Natural killer cell (primary cell): ENCODE measurements around the gene WNT3A. TPM values are rescaled to one million over a fixed set of nuclear protein-coding genes. Genes with fewer than 3 reads are reported as not detected.

Experiments
- ATAC-seq, 3 donors: fragments of 150-1000 bp in 2 of 3; fragments of 200-7000 bp in 1 of 3; cut with Tn5 transposase; 1 replicate in 1 of 3; 2 replicates in 2 of 3; pipeline ENCODE4 v1.10.0; 2021; ENCODE audit warnings: mild to moderate bottlenecking in 2 of 3, moderate library complexity in 2 of 3
- DNase-seq, 2 donors: peaks; one replicate each; pipeline versions ENCODE4 v3.0.0 to v3.0.0-alpha.2; 2013 to 2021; ENCODE audit warnings: mixed read lengths in 1 of 2
- H3K27ac ChIP-seq: one replicate; pipeline ENCODE4 v1.5.1; 2013; ENCODE audit warnings: mild to moderate bottlenecking, low read length
- H3K27me3 ChIP-seq: one replicate; pipeline ENCODE4 v1.6.1; 2013; ENCODE audit warnings: low read length; ENCODE audit not compliant: control insufficient read depth, insufficient read depth
- H3K36me3 ChIP-seq: one replicate; pipeline ENCODE4 v1.6.1; 2013; ENCODE audit warnings: low read length; ENCODE audit not compliant: control insufficient read depth, insufficient read depth
- H3K4me1 ChIP-seq: one replicate; pipeline ENCODE4 v1.6.1; 2013; ENCODE audit warnings: low read length; ENCODE audit not compliant: control insufficient read depth, insufficient read depth
- H3K4me3 ChIP-seq: one replicate; pipeline ENCODE4 v1.5.1; 2013; ENCODE audit warnings: low read length
- H3K9me3 ChIP-seq: one replicate; pipeline ENCODE4 v1.6.1; 2013; ENCODE audit warnings: low read length; ENCODE audit not compliant: control insufficient read depth, insufficient read depth
- H3K27ac Mint-ChIP-seq, 2 donors: one replicate each; pipeline ENCODE4 v1.8.0; 2022; ENCODE audit warnings: mild to moderate bottlenecking in 2 of 2, mixed read lengths in 2 of 2, moderate library complexity in 1 of 2
- H3K27me3 Mint-ChIP-seq, 2 donors: one replicate each; pipeline ENCODE4 v1.8.0; 2022; ENCODE audit warnings: low read depth in 2 of 2, mixed read lengths in 2 of 2
- H3K36me3 Mint-ChIP-seq: one replicate; pipeline ENCODE4 v1.8.0; 2022; ENCODE audit warnings: mixed read lengths
- H3K4me1 Mint-ChIP-seq, 2 donors: one replicate each; pipeline ENCODE4 v1.8.0; 2022; ENCODE audit warnings: mixed read lengths in 2 of 2
- H3K4me3 Mint-ChIP-seq: one replicate; pipeline ENCODE4 v1.8.0; 2022; ENCODE audit warnings: mild to moderate bottlenecking, moderate library complexity, mixed read lengths
- H3K9me3 Mint-ChIP-seq, 2 donors: one replicate each; pipeline ENCODE4 v1.8.0; 2022; ENCODE audit warnings: mixed read lengths in 2 of 2
- WGBS: methylation state at CpG from one replicate; pipeline ENCODE4 v1.1.7; 2013; ENCODE audit warnings: missing lambda C conversion rate; ENCODE audit not compliant: insufficient coverage; 5-methylcytosine and 5-hydroxymethylcytosine counted together
- intact Hi-C: fragments of 100-400 bp; cut with micrococcal nuclease; formaldehyde crosslinking; loops from one replicate; pipeline ENCODE4 v1.14.2; 2022
- total RNA-seq, 4 donors: library from RNA; stranded (reverse); fragments of 120-200 nt in 1 of 4; gene quantifications; one replicate each; pipeline versions ENCODE4 v1.2.3 to v1.2.4, GENCODE V29; 2013 to 2022
- TF ChIP-seq, protein P1 (sequence below): fragments of 200-600 bp; IDR thresholded peaks from one replicate; pipeline ENCODE4 v1.8.0; 2022; ENCODE audit warnings: antibody characterized with exemption

WNT3A gene
- total RNA-seq, 3 donors from 2014 or later (not counting 1 experiment from before 2014, with no cell fraction given) = not detected

DNA sequence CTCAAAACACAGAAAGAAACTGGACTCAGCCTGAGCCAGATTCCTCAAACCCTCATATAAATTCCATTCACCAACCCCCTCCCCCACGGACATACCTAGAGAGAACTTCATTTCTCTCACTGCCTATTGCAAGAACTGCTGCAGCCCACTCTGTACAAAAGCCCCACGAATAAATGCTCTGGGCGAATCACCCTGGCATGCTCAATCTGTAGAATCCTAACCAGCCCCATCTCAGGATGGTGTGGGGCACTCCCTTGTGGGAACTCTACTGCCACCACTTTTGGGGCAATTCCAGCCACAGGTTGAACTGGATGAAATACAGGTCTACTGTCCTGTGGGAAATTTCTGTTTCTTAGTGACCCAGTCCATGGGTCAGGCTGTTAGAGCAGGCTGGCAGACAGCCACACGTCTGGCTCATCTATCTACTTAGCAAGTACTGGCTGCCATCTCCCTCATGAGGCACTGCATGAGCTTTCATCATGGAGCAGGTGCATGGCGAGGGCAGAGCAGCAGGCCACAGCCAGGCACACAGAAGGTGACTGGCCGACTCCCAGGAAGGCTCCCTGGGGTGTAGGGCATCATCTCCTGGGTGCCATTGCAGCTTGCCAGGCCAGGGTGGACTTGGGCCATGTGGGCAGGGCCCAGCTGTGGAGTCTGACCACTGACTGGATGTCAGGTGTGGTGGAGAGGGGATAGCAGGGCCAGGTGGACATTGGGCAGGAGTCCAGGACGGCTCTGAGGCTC, 97.9 kb downstream of the WNT3A start:
- H3K36me3 ChIP-seq = peaks cover 20% of the 10 kb centered on the region
- peaks cover 46% of the 10 kb centered on the region for H3K4me1 ChIP-seq
- DNase-seq (peak in 1 of 2 donors; percentile 5), ATAC-seq (no peak)
- peaks cover 24 to 41% of the 10 kb centered on the region in 2 donors for H3K4me1 Mint-ChIP-seq
- H3K9me3 ChIP-seq = no peaks in the 10 kb centered on the region
- H3K4me3 Mint-ChIP-seq = peak overlapping the region; percentile 94
- peak overlapping the region; percentile 93 to 96 for H3K27ac Mint-ChIP-seq
- no peaks in the 10 kb centered on the region for H3K9me3 Mint-ChIP-seq
- H3K4me3 ChIP-seq = no peak overlapping the region
- H3K36me3 Mint-ChIP-seq = no peaks in the 10 kb centered on the region
- H3K27me3 ChIP-seq = no peaks in the 10 kb centered on the region
- no peaks in the 10 kb centered on the region for H3K27me3 Mint-ChIP-seq
- TF ChIP-seq, protein P1, sequence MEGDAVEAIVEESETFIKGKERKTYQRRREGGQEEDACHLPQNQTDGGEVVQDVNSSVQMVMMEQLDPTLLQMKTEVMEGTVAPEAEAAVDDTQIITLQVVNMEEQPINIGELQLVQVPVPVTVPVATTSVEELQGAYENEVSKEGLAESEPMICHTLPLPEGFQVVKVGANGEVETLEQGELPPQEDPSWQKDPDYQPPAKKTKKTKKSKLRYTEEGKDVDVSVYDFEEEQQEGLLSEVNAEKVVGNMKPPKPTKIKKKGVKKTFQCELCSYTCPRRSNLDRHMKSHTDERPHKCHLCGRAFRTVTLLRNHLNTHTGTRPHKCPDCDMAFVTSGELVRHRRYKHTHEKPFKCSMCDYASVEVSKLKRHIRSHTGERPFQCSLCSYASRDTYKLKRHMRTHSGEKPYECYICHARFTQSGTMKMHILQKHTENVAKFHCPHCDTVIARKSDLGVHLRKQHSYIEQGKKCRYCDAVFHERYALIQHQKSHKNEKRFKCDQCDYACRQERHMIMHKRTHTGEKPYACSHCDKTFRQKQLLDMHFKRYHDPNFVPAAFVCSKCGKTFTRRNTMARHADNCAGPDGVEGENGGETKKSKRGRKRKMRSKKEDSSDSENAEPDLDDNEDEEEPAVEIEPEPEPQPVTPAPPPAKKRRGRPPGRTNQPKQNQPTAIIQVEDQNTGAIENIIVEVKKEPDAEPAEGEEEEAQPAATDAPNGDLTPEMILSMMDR = no peak
- H3K27ac ChIP-seq = no peak overlapping the region
- 87% methylated on average over 7 of the region's 7 CpGs for WGBS
- intact Hi-C loops = no loop called here

DNA sequence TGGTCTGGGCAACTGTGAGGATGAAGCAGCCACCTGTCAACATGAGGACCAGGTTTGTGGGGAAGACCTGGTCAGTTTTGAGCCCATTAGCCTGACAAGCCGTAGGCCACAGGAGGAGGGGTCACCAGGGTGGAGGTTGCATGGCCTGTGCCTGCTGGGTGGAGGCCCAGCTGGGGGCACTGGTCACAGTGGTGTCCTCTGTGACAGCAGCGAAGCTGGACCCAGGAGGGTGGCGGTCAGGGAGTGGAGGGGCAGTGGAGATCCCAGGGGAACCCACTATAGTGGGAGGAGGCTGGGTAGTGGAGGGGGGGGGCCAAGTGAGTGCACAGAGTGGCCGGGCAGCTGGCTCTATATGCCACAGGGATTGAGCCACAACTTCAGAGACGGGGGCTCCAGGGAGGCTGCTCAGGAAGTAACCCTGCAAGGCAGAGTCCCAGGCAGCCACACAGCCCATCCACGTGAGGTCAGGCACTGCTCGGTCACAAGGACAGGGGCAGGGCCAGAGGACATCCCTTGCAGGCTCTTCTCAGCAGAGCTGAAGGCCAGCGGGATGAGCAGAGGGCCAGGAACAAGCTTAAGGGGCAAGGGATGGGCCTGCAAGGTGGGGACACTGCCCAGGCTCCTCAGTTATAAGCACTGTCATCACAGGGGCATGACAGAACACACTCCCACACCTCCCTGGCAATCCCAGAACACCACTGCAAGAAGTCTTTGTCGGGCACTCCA, 98.6 kb downstream of the WNT3A start:
- Mint-ChIP-seq H3K27ac (no peak overlapping the region), H3K4me1 (peaks cover 29 to 41% of the 10 kb centered on the region in 2 donors), H3K36me3 (no peaks in the 10 kb centered on the region), H3K27me3 (no peaks in the 10 kb centered on the region), H3K4me3 (peak overlapping the region; percentile 9), H3K9me3 (no peaks in the 10 kb centered on the region)
- DNase-seq (no peak), ATAC-seq (no peak)
- 95% methylated on average over 9 of the region's 9 CpGs for WGBS
- intact Hi-C loops = no loop called here
- Histone ChIP-seq H3K27ac (no peak overlapping the region), H3K4me1 (peaks cover 52% of the 10 kb centered on the region), H3K36me3 (peaks cover 16% of the 10 kb centered on the region), H3K9me3 (no peaks in the 10 kb centered on the region), H3K27me3 (no peaks in the 10 kb centered on the region), H3K4me3 (no peak overlapping the region)
- TF ChIP-seq, protein P1 = no peak

DNA sequence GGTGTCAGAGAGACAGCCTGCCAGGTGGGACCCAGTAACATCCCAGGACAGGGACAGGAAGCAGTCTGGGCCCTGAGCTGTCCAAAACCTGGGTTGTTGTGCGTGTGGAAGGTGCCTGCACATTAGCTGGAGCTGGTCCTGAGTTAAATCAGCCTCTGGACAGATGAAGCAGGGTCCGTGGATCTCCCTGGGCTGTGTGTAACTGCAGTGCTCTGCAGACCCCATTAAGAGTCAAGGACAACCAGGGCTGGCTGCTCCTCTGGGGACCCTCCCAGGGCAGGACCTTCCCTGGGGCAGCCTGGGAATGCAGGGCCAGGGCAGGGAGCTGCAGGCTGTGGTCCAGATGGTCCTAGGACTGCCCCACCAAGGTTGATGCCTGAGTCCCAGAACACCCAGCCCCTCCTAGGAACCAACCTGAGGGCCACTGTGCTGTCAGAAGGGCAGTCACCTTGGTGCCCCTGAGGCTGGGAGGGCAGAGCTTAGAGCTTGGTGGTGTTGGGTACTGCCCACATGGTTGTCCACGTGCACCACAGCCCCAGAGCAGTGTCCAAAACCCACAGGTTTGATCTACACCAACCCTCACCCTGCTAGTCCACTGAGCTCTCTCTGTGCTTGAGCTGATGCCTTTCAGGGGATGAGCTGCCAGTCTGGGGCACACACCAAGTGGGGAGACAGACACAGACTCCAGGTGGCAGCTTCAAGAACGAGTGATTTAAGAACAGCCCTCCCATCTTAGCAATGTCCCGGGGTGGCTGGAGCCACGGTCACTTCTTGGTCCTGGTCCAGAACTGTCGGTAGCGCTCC, 99.4 kb downstream of the WNT3A start:
- Histone ChIP-seq H3K4me1 (peaks cover 48% of the 10 kb centered on the region), H3K36me3 (peaks cover 14% of the 10 kb centered on the region), H3K4me3 (no peak overlapping the region), H3K9me3 (no peaks in the 10 kb centered on the region), H3K27ac (no peak overlapping the region), H3K27me3 (no peaks in the 10 kb centered on the region)
- TF ChIP-seq, protein P1 = no peak
- Mint-ChIP-seq H3K4me1 (peaks cover 27 to 39% of the 10 kb centered on the region in 2 donors), H3K27ac (peak overlapping the region in 1 of 2 donors; percentile 4), H3K9me3 (no peaks in the 10 kb centered on the region), H3K4me3 (peak overlapping the region; percentile 9), H3K27me3 (no peaks in the 10 kb centered on the region), H3K36me3 (no peaks in the 10 kb centered on the region)
- ATAC-seq = no peak
- DNase-seq = peak in 1 of 2 donors; percentile 10
- intact Hi-C loops = no loop called here
- 91% methylated on average over 8 of the region's 8 CpGs for WGBS
